ENCODE data around the gene PLXDC2.

The PLXDC2 gene

GRCh38 chr10:19913987-19914386, 97.8 kb downstream of the PLXDC2 start:
- no peak for DNase-seq

DNA sequence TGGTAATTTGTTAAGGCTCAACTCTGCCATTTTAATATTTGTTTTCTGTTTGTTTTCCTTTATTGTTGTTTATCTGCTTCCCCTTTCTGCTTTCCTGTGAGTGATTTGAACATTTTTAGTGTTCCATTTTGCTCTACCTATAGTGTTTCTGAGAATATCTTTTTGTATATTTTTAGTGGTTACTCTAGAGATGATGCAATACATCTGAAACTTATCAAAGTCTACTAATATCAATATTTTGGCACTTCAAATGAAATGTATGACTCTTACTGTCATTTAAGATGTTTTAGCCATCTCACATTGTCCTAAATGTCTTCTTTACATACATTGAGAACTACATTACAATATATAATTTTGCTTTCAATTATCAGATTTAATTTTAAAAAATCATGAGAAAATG, 98.9 kb downstream of the PLXDC2 start:
- DNase-seq, result no peak

- DNase-seq, result no peak
These were observed 99.6 kb downstream of the PLXDC2 start for GRCh38 chr10:19915816-19916215.

- DNase-seq, result no peak
These were observed 101.7 kb downstream of the PLXDC2 start for GRCh38 chr10:19917751-19918478.

DNA sequence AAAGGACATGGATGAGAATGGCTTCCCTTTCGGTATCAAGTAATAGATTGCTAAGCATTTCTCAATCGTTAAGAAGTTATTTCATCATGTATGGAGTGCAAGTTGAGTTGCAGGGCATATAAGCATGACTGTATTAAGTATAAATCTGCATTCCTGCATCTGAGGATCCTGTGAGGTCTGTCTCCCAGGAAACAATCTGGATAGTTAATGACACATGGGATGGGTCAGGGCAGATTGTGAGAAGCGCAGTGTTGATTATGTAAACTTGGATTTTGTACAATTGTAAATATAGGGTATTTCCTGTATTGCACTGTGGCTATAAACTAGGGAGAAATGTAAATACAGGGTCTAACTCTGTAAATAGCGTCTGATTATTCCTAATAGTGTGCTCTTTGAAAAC, 102.6 kb downstream of the PLXDC2 start:
- peak; percentile 25 to 64 (median 55) for DNase-seq

GRCh38 chr10:19919671-19920070, 103.4 kb downstream of the PLXDC2 start:
- no peak for DNase-seq

GRCh38 chr10:19920075-19920726, 104.0 kb downstream of the PLXDC2 start:
- DNase-seq, result no peak

DNA sequence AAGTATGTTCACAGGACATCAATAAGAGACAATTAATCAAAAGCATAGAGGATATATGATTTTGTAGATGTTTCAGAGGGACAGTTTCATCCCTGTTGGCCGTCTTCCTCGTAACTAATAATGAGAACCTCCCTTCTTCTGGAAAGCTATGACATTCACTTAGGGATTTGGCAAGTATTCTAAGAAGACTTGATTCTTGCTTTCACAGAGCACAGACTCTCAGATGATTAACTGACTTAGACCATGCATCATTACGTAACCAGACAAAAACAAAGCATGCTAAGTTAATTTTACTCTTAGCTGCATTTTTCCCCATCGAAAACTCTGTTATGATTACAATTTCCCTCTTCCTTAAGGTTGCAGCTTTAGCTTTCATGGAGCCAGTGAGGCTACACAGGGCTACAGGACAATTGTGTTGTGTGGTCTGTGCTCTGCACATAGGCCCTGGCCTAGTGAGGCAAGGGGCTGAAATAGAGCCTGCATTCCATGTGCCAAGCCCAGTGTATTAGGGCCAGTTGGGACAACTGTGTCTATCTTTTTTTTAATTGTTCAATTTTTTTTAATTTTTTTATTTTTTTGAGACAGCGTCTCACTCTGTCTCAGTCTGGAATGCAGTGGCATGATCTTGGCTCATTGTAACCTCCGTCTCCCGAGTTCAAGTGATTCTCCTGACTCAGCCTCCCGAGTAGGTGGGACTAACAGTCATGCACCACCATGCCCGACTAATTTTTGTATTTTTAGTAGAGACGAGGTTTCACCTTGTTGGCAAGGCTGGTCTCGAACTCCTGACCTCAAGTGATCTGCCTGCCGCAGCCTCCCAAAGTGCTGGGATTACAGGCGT, 105.3 kb downstream of the PLXDC2 start:
- DNase-seq, result no peak

- peak; percentile 27 to 45 (median 44) for DNase-seq
These were observed 106.2 kb downstream of the PLXDC2 start for GRCh38 chr10:19922236-19922963.

DNA sequence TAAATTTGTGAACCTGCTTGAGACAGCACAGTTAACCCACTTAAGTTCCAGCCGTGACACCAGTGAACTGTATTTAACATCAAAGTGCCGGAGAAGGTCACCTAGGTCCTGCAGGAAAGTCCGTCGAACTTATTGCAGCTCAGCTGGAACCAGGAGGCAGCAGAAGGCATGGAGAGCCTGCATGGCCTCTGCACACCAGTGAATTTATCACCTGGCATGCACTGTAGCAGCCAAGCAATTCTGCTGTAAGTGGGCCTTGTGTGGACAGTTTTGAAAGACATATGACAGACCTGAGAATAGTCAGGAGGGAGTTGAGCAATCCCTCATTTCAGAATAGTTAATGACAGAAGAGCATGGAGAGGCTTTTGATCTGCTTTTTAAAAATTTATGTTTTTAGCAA, 108.8 kb downstream of the PLXDC2 start:
- no peak for DNase-seq

DNA sequence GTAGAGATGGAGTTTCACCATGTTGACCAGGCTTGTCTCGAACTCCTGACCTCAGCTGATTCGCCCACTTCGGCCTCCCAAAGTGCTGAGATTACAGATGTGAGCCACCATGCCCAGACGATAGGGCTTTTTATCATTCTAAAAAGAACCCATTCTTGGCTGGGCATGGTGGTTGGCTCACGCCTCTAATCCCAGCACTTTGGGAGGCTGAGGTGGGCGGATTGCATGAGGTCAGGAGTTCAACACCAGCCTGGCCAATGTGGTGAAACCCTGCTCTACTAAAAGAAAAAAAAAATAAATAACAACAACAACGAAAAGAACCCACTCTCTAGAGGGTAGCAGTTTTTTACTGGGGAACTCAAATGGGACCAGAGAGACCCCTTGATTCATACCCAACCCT, 112.7 kb downstream of the PLXDC2 start:
- DNase-seq, result no peak

DNA sequence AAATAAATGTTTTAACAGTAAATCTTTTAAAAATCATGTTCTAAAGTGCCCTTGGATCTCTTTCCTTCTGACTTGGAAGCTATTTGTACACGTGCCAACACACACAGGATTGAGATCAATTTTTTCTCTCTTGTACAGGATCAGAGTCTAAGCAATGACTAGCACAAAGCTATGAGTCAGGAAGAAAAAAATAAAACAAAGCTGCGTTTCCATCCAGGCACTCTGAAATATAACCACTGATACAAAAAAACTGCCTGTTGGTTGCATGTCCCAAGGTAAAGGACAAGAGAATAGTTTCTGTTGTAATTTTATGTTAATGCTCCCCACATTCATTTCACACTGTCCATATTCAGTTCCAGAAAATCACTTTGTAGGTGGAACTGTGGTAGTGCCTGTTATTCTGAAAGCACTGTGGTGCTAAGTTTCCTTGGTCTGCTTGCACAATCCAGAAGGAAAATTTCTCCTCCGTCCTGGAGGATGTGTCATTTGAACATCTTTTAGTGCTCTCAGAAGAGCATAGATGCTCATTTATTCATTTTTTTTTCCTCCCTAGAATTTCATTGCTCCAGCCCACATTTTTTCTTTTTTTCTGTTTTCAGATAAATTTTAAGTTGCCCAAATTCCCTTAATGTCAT, 113.4 kb downstream of the PLXDC2 start:
- peak; percentile 41 to 63 (median 47) for DNase-seq

DNA sequence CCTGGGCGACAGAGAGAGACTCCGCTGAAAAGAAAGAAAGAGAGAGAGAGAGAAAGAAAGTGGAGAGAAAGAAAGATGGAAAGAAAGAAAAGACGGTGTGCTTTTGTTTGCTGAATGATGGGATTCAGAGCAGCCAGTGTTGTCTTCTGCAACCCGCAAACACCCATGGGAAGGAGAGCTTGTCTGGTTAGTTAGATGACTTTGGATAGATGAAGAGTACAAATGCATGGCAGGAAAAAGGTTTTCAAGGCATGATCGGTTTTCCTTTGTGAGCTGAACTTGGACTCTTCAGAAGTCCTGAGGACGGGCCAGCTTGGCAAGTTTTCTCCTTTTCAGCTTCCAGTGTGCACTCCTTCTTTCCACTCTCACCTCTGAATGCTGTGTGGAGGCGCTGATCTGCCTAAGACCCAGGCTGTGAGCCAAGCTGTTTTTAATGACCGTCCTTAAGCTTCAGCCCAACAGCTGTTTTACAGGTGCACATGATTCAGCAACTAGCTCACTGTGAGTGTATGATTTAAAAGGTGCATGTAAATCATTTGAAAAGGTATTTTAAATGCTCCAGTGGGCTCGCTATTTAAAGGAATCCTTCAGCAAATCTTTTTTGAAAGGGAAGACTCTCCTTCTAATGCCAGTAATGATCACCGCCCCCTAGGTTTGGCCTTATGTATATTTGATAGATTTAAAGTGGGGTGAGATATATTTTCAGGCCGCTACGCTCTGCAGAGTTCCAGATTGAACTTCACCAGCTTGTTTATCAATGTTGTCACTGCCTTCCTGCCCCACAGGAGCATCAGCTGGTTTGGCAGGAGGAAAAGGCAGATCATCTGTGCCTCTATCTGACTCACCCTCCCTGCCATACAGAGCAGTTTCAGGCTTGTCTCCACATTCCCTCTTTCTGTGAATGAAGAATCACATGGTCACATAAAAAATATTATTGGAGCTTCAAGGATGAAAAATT, 115.0 kb downstream of the PLXDC2 start:
- DNase-seq, result peak; percentile 41 to 54 (median 49)

GRCh38 chr10:19931894-19932590, 115.8 kb downstream of the PLXDC2 start:
- DNase-seq, result no peak

DNA sequence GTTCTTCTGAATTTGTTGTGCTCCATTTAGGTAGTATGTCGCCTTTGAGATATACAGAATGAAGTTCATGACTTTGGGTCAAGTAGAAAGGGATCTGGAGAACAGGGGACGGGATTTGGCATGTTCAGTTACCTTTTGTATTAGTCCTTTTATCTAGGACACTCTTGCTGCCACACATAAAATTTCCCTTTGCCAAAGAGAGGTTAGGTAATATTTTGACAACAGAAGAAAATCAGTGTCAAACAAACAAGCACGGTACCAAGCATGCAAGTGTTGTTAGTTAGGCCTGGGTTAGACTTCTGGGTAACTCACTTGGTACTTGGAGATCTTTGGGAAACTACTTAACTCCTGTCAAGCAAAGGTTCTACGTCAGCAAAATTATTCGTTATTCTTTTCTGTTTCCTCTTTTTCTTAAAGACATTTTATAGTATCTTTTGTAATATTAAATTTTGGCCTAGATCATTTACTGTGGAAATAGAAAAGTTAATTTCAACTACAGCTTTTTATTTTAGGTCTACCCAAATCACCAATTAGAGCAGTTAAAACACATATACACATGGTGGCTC, 116.7 kb downstream of the PLXDC2 start:
- no peak for DNase-seq

DNA sequence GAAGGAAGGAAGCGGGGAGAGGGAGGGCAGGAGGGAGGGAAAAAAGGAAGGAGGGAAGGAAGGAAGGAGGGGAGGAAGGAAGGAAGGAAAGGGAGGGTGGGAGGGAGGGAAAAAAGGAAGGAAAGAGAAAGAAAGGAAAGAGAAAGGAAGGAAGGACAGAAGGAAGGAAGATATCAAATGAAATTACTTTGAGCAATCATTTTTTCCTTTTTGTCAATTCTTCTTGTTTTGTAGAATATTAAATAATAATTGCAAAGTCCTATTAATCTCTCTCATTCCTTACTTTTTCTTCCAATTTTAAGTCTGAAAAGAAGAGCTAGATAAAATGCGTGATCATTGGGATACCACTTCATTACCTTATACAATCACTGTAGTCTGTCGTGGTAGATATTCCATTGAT, 117.5 kb downstream of the PLXDC2 start:
- DNase-seq, result no peak

- no peak for DNase-seq
These were observed 118.9 kb downstream of the PLXDC2 start for GRCh38 chr10:19935176-19935575.

DNA sequence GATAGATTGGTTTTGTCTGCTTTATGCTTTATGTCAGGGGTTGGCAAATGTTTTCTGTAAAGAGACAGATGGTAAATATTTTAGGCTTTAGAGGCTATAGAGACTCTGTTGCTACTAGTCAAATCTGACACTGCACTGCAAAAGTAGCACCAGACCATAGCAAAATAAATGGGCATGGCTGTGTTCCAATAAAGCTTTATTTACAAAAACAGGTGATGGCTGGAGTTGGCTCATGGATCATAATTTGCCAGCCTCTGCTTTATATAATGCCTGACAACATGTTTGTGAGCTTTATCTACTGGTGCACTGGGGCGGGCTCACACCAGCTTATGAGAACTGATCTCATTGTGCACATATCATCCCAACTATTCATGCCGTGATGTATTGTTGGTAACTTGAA, 120.1 kb downstream of the PLXDC2 start:
- no peak for DNase-seq

DNA sequence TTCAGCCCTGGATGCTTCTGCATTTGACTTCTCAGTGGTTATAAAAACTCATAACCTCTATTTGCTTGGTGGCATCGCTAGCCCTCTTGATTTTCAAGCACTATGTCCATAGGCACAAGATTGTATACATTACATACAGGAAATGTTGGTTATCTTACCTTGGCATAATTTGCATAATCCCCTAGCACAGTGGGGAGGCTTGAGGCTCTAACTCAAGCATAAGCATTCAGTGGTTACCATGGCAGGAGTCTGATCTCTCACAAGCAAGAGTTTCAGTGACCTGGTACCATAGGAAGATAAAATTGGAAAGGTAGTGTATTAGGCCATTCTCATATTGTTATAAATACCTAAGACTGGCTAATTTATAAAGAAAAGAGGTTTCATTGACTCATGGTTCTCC, 121.8 kb downstream of the PLXDC2 start:
- DNase-seq, result no peak

GRCh38 chr10:19941206-19941880, 125.1 kb downstream of the PLXDC2 start:
- no peak for DNase-seq

Data from suppressor macrophage treated with lipopolysaccharide for 1 hour (primary cell).